ENCODE results near the gene GPR55. TPM values are rescaled to one million over a fixed set of nuclear protein-coding genes. Genes with fewer than 3 reads are reported as not detected.

The GPR55 gene
- total and polyA plus RNA-seq, 2 of the 8 experiments (the other 6 are each of a cell fraction or from before 2014, with no cell fraction given): not detected

DNA sequence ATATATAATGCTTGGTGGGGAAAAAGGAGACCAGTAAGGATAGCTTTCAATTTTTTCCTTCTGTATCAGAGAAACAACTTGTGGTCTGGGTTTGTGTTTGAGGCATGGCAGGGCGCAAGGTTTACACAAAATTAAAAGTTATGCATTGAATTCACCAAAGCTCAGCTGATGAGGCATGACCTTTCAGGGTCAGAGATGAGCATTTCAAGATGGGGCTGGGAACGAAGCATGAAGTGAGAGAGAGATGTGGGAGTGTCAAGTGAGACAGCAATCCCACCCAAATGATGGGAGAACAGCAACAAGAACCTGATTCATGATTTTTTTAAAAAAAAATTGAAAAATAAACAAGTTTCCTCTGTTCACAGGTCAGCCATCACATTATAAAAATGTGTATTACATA, 4.9 kb downstream of the GPR55 start (continued):
- TF ChIP-seq, protein P1, sequence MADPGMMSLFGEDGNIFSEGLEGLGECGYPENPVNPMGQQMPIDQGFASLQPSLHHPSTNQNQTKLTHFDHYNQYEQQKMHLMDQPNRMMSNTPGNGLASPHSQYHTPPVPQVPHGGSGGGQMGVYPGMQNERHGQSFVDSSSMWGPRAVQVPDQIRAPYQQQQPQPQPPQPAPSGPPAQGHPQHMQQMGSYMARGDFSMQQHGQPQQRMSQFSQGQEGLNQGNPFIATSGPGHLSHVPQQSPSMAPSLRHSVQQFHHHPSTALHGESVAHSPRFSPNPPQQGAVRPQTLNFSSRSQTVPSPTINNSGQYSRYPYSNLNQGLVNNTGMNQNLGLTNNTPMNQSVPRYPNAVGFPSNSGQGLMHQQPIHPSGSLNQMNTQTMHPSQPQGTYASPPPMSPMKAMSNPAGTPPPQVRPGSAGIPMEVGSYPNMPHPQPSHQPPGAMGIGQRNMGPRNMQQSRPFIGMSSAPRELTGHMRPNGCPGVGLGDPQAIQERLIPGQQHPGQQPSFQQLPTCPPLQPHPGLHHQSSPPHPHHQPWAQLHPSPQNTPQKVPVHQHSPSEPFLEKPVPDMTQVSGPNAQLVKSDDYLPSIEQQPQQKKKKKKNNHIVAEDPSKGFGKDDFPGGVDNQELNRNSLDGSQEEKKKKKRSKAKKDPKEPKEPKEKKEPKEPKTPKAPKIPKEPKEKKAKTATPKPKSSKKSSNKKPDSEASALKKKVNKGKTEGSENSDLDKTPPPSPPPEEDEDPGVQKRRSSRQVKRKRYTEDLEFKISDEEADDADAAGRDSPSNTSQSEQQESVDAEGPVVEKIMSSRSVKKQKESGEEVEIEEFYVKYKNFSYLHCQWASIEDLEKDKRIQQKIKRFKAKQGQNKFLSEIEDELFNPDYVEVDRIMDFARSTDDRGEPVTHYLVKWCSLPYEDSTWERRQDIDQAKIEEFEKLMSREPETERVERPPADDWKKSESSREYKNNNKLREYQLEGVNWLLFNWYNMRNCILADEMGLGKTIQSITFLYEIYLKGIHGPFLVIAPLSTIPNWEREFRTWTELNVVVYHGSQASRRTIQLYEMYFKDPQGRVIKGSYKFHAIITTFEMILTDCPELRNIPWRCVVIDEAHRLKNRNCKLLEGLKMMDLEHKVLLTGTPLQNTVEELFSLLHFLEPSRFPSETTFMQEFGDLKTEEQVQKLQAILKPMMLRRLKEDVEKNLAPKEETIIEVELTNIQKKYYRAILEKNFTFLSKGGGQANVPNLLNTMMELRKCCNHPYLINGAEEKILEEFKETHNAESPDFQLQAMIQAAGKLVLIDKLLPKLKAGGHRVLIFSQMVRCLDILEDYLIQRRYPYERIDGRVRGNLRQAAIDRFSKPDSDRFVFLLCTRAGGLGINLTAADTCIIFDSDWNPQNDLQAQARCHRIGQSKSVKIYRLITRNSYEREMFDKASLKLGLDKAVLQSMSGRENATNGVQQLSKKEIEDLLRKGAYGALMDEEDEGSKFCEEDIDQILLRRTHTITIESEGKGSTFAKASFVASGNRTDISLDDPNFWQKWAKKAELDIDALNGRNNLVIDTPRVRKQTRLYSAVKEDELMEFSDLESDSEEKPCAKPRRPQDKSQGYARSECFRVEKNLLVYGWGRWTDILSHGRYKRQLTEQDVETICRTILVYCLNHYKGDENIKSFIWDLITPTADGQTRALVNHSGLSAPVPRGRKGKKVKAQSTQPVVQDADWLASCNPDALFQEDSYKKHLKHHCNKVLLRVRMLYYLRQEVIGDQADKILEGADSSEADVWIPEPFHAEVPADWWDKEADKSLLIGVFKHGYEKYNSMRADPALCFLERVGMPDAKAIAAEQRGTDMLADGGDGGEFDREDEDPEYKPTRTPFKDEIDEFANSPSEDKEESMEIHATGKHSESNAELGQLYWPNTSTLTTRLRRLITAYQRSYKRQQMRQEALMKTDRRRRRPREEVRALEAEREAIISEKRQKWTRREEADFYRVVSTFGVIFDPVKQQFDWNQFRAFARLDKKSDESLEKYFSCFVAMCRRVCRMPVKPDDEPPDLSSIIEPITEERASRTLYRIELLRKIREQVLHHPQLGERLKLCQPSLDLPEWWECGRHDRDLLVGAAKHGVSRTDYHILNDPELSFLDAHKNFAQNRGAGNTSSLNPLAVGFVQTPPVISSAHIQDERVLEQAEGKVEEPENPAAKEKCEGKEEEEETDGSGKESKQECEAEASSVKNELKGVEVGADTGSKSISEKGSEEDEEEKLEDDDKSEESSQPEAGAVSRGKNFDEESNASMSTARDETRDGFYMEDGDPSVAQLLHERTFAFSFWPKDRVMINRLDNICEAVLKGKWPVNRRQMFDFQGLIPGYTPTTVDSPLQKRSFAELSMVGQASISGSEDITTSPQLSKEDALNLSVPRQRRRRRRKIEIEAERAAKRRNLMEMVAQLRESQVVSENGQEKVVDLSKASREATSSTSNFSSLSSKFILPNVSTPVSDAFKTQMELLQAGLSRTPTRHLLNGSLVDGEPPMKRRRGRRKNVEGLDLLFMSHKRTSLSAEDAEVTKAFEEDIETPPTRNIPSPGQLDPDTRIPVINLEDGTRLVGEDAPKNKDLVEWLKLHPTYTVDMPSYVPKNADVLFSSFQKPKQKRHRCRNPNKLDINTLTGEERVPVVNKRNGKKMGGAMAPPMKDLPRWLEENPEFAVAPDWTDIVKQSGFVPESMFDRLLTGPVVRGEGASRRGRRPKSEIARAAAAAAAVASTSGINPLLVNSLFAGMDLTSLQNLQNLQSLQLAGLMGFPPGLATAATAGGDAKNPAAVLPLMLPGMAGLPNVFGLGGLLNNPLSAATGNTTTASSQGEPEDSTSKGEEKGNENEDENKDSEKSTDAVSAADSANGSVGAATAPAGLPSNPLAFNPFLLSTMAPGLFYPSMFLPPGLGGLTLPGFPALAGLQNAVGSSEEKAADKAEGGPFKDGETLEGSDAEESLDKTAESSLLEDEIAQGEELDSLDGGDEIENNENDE (IDR thresholded peaks at IDR 0.05; ENCODE audit: insufficient replicate concordance, low read length): no peak
- TF ChIP-seq NRF1 (IDR thresholded peaks at IDR 0.05; ENCODE audit: low read depth, low read length): no peak

Data from H1 (cell line).